HG03060 (cell line): ENCODE measurements around the gene PTPRB.

Experiments used
- ATAC-seq: cut with Tn5 transposase; IDR thresholded peaks from one replicate; pipeline ENCODE4 v1.9.1; 2021; ENCODE audit warnings: low read depth, moderate number of reproducible peaks; ENCODE audit not compliant: unreplicated experiment

PTPRB gene

DNA sequence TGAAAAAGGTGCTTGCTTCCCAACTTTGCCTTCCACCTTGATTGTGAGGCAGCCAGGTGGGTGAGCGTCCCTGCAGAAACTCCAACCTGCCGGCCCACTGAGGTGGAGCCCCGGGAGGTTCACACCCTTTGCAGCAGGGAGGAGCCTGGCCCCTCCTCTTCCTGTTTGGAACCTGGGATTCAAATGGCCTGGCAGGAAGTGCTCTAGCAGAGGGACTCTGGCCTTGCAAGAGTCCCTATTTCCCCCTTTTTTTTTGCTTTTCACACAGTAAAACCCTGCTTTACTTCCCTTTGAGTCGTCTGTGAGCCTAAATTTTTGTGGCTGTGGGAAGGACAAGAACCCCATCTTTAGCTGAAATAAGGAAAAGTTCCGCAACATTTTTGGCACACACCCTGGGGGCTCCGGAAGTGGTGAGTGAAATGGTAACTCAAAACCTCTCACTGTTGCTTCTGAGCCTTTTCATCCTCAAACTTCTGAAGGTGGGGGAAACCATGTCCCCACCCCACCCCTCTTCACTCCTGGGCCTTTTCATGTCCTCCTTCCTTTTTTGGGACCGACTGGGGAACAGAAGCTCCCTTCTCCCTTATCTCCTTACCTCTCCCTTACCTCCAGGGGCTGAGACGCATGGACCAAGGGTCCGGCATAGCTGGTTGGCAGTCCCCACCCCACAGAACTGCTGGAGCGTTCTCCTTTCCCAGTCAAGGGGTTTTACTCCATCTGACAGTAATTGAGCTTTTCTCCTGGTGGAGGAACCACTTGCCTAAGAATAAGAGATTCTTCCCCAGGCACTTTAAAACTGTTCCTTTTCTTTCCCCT is 169.1 kb downstream of the PTPRB start:
- no peak for ATAC-seq

- ATAC-seq = no peak
These were observed 169.8 kb downstream of the PTPRB start for GRCh38 chr12:70467476-70467875.

DNA sequence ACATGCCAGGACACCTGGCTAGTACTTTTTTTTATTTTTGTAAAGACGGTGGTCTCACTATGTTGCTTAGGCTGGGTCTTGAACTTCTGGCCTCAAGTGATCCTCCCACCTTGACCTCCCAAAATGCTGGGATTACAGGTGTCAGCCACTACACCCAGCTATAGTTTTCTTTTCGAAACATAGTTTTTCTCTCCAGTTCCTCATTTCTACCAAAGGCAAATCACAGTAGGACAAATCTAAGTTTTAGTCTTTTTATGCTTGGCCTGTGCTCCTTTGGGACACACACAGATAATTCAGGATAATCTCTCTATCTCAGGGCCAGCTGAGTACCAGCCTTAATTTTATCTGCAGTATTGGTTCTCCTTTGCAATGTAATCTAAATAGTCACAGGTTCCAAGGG is 170.5 kb downstream of the PTPRB start:
- no peak for ATAC-seq
